Stimulated activated CD8-positive, alpha-beta memory T cell treated with anti-CD3 and anti-CD28 coated beads, Interleukin-7, amount 100 ng/mL, for 24 hours (primary cell): ENCODE data around the gene GNA15.

Experiments
- DNase-seq: peaks from one replicate; pipeline ENCODE4 v3.0.0-alpha.2; 2020; ENCODE audit warnings: low read depth

GNA15 gene

DNA sequence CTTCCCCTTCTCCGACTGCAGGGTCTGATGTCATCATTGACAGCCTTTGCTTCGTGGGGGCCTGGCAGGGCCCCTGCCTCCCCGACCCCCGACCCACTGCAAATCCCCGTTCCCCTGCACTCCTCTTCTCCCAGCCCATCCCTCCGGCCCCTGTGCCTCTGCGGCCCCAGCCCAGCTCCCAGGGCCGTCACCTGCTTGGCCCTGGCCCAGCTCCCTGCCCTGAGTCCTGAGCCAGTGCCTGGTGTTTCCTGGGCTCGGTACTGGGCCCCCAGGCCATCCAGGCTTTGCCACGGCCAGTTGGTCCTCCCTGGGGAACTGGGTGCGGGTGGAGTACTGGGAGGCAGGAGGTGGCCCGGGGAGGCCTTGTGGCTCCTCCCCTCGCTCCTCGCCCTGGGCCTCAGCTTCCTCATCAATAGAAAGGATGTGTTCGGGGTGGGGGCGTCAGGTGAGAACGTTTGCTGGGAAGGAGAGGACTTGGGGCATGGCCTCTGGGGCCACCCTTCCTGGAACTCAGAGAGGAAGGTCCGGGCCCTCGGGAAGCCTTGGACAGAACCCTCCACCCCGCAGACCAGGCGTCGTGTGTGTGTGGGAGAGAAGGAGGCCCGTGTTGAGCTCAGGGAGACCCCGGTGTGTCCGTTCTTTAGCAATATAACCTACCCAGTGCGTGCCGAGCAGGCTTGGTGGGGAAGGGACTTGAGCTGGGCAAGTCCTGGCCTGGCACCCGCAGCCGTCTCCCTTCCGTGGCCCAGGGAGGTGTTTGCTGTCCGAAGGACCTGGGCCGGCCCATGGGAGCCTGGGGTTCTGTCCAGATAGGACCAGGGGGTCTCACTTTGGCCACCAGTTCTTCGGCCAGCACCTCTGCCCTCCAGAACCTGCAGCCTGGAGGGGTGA lies 72.7 kb downstream of the GNA15 start:
- DNase-seq = no peak

GRCh38 chr19:3210347-3211017 lies 74.6 kb downstream of the GNA15 start:
- peak; percentile 43 for DNase-seq

- DNase-seq = no peak
These were observed 75.4 kb downstream of the GNA15 start for GRCh38 chr19:3211191-3211590.

GRCh38 chr19:3213159-3213558 lies 77.3 kb downstream of the GNA15 start:
- no peak for DNase-seq
